HepG2 (cell line): ENCODE results near the gene RNASE7. TPM values are rescaled to one million over a fixed set of nuclear protein-coding genes. Genes with fewer than 3 reads are reported as not detected.

Experiments used
- ARID2 ChIP-seq: sonication (generic); formaldehyde crosslinking; IDR thresholded peaks from 2 replicates; pipeline ENCODE4 v1.8.1; 2022; ENCODE audit warnings: mild to moderate bottlenecking, missing genetic modification reagents, borderline replicate concordance
- BHLHE40 ChIP-seq: IDR thresholded peaks from 2 replicates; pipeline ENCODE4 v1.6.1; 2011; ENCODE audit warnings: low read length, improper control_type of control experiment
- CBX2 ChIP-seq, 2 experiments: fragments of 200-600 bp in 1 of 2; sonication (generic); formaldehyde crosslinking in 1 of 2; IDR thresholded peaks; 2 replicates each; pipeline versions ENCODE4 v1.7.0 to v1.8.1; 2018 to 2022; ENCODE audit warnings: low read depth in 2 of 2, low read length in 1 of 2, mild to moderate bottlenecking in 1 of 2, missing genetic modification reagents in 1 of 2
- FOXA3 ChIP-seq: IDR thresholded peaks from 2 replicates; pipeline ENCODE4 v1.6.1; 2016; ENCODE audit warnings: missing genetic modification reagents, missing compliant biosample characterization
- FOXK1 ChIP-seq: sonication (generic); formaldehyde crosslinking; IDR thresholded peaks from 2 replicates; pipeline ENCODE4 v1.4.0; 2020; ENCODE audit warnings: low read depth, missing genetic modification reagents, borderline replicate concordance
- HCFC1 ChIP-seq: fragments of 150-350 bp; IDR thresholded peaks from 2 replicates; pipeline ENCODE4 v1.6.1; 2014; ENCODE audit warnings: low read depth, low read length
- HMG20B ChIP-seq: conservative IDR thresholded peaks from 2 replicates; pipeline ENCODE4 v1.6.1; 2016; ENCODE audit warnings: missing genetic modification reagents, missing compliant biosample characterization
- KLF15 ChIP-seq: sonication (generic); formaldehyde crosslinking; IDR thresholded peaks from 2 replicates; pipeline ENCODE4 v1.8.1; 2023; ENCODE audit warnings: borderline replicate concordance, mild to moderate bottlenecking, inconsistent platforms, missing genetic modification reagents, mixed read lengths
- KMT2A ChIP-seq: sonication (generic); formaldehyde crosslinking; IDR thresholded peaks from 2 replicates; pipeline ENCODE4 v1.4.0; 2020; ENCODE audit warnings: missing genetic modification reagents
- NCOR1 ChIP-seq: fragments of 200-600 bp; sonication (generic); IDR thresholded peaks from 2 replicates; pipeline ENCODE4 v1.7.0; 2017; ENCODE audit warnings: antibody characterized with exemption, low read length, borderline replicate concordance
- NFATC3 ChIP-seq: sonication (generic); formaldehyde crosslinking; IDR thresholded peaks from 2 replicates; pipeline ENCODE4 v1.5.1; 2020; ENCODE audit warnings: mild to moderate bottlenecking, missing genetic modification reagents
- NFE2 ChIP-seq: sonication (generic); formaldehyde crosslinking; IDR thresholded peaks from 2 replicates; pipeline ENCODE4 v1.4.0; 2020; ENCODE audit warnings: missing genetic modification reagents
- PCBP2 ChIP-seq: fragments of 200-400 bp; formaldehyde crosslinking; optimal IDR thresholded peaks from 2 replicates; pipeline ENCODE3; 2018; ENCODE audit warnings: low read length, low read depth; ENCODE audit not compliant: poor library complexity, severe bottlenecking
- RBAK ChIP-seq: sonication (generic); formaldehyde crosslinking; IDR thresholded peaks from 2 replicates; pipeline ENCODE4 v1.5.1; 2020; ENCODE audit warnings: mild to moderate bottlenecking, missing genetic modification reagents
- SETDB1 ChIP-seq: sonication (generic); formaldehyde crosslinking; IDR thresholded peaks from 2 replicates; pipeline ENCODE4 v1.5.1; 2020; ENCODE audit warnings: missing genetic modification reagents, mild to moderate bottlenecking, borderline replicate concordance
- SP5 ChIP-seq: IDR thresholded peaks from 2 replicates; pipeline ENCODE4 v1.6.1; 2016; ENCODE audit warnings: low read depth, borderline replicate concordance
- XRCC5 ChIP-seq: fragments of 200-400 bp; formaldehyde crosslinking; optimal IDR thresholded peaks from 2 replicates; pipeline ENCODE3; 2017; ENCODE audit warnings: mild to moderate bottlenecking, low read length
- ZFP62 ChIP-seq: sonication (generic); formaldehyde crosslinking; IDR thresholded peaks from 2 replicates; pipeline ENCODE4 v1.4.0; 2020; ENCODE audit warnings: missing genetic modification reagents
- ZNF18 ChIP-seq: sonication (generic); formaldehyde crosslinking; IDR thresholded peaks from 2 replicates; pipeline ENCODE4 v1.8.0; 2022; ENCODE audit warnings: mild to moderate bottlenecking, missing genetic modification reagents; ENCODE audit not compliant: insufficient replicate concordance
- ZNF530 ChIP-seq: sonication (generic); formaldehyde crosslinking; IDR thresholded peaks from 2 replicates; pipeline ENCODE4 v1.5.0; 2020; ENCODE audit warnings: low read depth, mild to moderate bottlenecking, missing genetic modification reagents
- ZNF543 ChIP-seq: sonication (generic); formaldehyde crosslinking; IDR thresholded peaks from 2 replicates; pipeline ENCODE4 v1.4.0; 2020; ENCODE audit warnings: mild to moderate bottlenecking, missing genetic modification reagents
- ZNF746 ChIP-seq: sonication (generic); formaldehyde crosslinking; IDR thresholded peaks from 2 replicates; pipeline ENCODE4 v1.8.0; 2022; ENCODE audit warnings: mild to moderate bottlenecking, missing genetic modification reagents
- polyA plus RNA-seq, 8 experiments: library from polyadenylated mRNA; depleted of rRNA in 3 of 8; stranded (reverse) in 7 of 8; unstranded in 1 of 8; fragments of >200 nt; fragmentation: Illumina TruSeq in 4 of 8; extraction: Trizol in 4 of 8; gene quantifications; 2 replicates each; pipeline versions ENCODE4 v1.2.1 to v1.2.3, GENCODE V29; 2011 to 2016; ENCODE audit warnings: low read depth in 4 of 8, missing spikeins in 1 of 8, mixed read lengths in 1 of 8; ENCODE audit not compliant: insufficient read depth in 1 of 8
- total RNA-seq, 5 experiments: library from RNA; depleted of rRNA; stranded (reverse); fragments of >200 nt; fragmentation: Illumina TruSeq; extraction: Trizol; gene quantifications; 2 replicates each; pipeline ENCODE4 v1.2.3, GENCODE V29; 2016; ENCODE audit warnings: low read depth in 1 of 5
- TF ChIP-seq, protein P1 (sequence below): sonication (generic); formaldehyde crosslinking; IDR thresholded peaks from 2 replicates; pipeline ENCODE4 v1.4.0; 2020; ENCODE audit warnings: missing genetic modification reagents
- TF ChIP-seq, protein P2 (sequence below): sonication (generic); formaldehyde crosslinking; IDR thresholded peaks from 2 replicates; pipeline ENCODE4 v1.8.1; 2023; ENCODE audit warnings: mild to moderate bottlenecking, moderate library complexity, missing genetic modification reagents
- TF ChIP-seq, protein P3 (sequence below): IDR thresholded peaks from 2 replicates; pipeline ENCODE4 v1.6.1; 2016; ENCODE audit warnings: low read depth, borderline replicate concordance
- TF ChIP-seq, protein P4 (sequence below): sonication (generic); formaldehyde crosslinking; IDR thresholded peaks from 2 replicates; pipeline ENCODE4 v1.4.0; 2020; ENCODE audit warnings: mild to moderate bottlenecking, missing genetic modification reagents

The RNASE7 gene
- total and polyA plus RNA-seq, 2 of the 13 experiments (the other 11 are each of a cell fraction or from before 2014, with no cell fraction given), result 0.04 TPM; not detected in 1

GRCh38 chr14:21024585-21025370 is 17.4 kb upstream of the RNASE7 start, which contains the start of gene NDRG2 (continued):
- TF ChIP-seq, protein P1, sequence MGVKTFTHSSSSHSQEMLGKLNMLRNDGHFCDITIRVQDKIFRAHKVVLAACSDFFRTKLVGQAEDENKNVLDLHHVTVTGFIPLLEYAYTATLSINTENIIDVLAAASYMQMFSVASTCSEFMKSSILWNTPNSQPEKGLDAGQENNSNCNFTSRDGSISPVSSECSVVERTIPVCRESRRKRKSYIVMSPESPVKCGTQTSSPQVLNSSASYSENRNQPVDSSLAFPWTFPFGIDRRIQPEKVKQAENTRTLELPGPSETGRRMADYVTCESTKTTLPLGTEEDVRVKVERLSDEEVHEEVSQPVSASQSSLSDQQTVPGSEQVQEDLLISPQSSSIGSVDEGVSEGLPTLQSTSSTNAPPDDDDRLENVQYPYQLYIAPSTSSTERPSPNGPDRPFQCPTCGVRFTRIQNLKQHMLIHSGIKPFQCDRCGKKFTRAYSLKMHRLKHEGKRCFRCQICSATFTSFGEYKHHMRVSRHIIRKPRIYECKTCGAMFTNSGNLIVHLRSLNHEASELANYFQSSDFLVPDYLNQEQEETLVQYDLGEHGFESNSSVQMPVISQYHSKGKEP (CRISPR knock-in tag), result no peak
- 0 out of 2 replicates have a peak, but pooled peaks have one; percentile 19 for TF ChIP-seq ZNF746 (CRISPR knock-in tag)
- TF ChIP-seq, protein P2, sequence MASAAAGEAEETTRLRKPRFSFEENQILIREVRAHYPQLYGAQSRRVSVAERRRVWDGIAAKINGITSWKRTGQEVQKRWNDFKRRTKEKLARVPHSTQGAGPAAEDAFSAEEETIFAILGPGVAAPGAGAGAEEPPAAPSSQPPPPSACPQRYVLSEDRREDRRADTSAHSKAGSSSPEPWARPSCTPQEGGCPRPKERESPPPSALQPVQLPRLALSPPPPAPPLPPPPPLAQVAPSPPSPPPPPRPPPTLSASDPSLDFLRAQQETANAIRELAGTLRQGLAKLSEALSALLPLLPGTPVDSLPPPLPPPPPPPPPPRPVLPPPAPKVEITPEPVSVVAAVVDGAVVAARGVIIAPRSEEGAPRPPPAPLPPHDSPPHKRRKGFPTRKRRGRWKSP (CRISPR knock-in tag), result no peak
- TF ChIP-seq FOXA3 (CRISPR knock-in tag), result peak; percentile 50; the same call in 1 of the 2 replicates
- TF ChIP-seq HCFC1, result no peak
- TF ChIP-seq RBAK, result no peak
- TF ChIP-seq SP5 (CRISPR knock-in tag), result peak; percentile 96
- peak; percentile 49; the same call in 1 of the 2 replicates for TF ChIP-seq FOXK1 (CRISPR knock-in tag)
- TF ChIP-seq NFATC3 (CRISPR knock-in tag), result no peak
- peak; percentile 8 for TF ChIP-seq XRCC5
- no peak for TF ChIP-seq ZNF18
- no peak for TF ChIP-seq PCBP2
- no peak for TF ChIP-seq NFE2
- peak; percentile 73; the same call in 1 of the 2 replicates for TF ChIP-seq ARID2 (CRISPR knock-in tag)
- TF ChIP-seq SETDB1 (CRISPR knock-in tag), result no peak
- TF ChIP-seq NCOR1, result no peak
- TF ChIP-seq, protein P3, sequence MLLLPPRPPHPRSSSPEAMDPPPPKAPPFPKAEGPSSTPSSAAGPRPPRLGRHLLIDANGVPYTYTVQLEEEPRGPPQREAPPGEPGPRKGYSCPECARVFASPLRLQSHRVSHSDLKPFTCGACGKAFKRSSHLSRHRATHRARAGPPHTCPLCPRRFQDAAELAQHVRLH (CRISPR knock-in tag), result peak; percentile 81
- TF ChIP-seq ZNF543 (CRISPR knock-in tag), result no peak; the same call in 1 of the 2 replicates
- no peak for TF ChIP-seq CBX2 (IDR thresholded peaks at IDR 0.05; ENCODE audit: low read depth, low read length)
- no peak for TF ChIP-seq CBX2 (CRISPR knock-in tag; IDR thresholded peaks at IDR 0.05; ENCODE audit: low read depth)
- TF ChIP-seq HMG20B, result no peak
- TF ChIP-seq KMT2A (CRISPR knock-in tag), result no peak; the same call in 1 of the 2 replicates
- TF ChIP-seq KLF15 (CRISPR knock-in tag), result no peak
- TF ChIP-seq, protein P4, sequence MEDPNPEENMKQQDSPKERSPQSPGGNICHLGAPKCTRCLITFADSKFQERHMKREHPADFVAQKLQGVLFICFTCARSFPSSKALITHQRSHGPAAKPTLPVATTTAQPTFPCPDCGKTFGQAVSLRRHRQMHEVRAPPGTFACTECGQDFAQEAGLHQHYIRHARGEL, result no peak
- TF ChIP-seq ZNF530 (CRISPR knock-in tag), result peak; percentile 48; the same call in 1 of the 2 replicates
- TF ChIP-seq ZFP62 (CRISPR knock-in tag), result no peak
- TF ChIP-seq BHLHE40, result no peak
